ENCODE results near the gene SSB. TPM values are rescaled to one million over a fixed set of nuclear protein-coding genes. Genes with fewer than 3 reads are reported as not detected.
A peak's percentile ranks its signal among the peaks of the same experiment; 100 is the strongest.

The SSB gene
- total and polyA plus RNA-seq, 2 of the 13 experiments (the other 11 are each of a cell fraction or from before 2014, with no cell fraction given): 109 to 208 TPM

GRCh38 chr2:169823996-169824372 lies 25.3 kb downstream of the SSB start (continued):
- TF ChIP-seq, protein P1, sequence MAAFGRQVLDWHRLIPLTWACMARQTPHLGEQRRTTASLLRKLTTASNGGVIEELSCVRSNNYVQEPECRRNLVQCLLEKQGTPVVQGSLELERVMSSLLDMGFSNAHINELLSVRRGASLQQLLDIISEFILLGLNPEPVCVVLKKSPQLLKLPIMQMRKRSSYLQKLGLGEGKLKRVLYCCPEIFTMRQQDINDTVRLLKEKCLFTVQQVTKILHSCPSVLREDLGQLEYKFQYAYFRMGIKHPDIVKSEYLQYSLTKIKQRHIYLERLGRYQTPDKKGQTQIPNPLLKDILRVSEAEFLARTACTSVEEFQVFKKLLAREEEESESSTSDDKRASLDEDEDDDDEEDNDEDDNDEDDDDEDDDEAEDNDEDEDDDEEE (CRISPR knock-in tag; IDR thresholded peaks at IDR 0.05): 0 out of 2 replicates have a peak, but pooled peaks have one; percentile 9

DNA sequence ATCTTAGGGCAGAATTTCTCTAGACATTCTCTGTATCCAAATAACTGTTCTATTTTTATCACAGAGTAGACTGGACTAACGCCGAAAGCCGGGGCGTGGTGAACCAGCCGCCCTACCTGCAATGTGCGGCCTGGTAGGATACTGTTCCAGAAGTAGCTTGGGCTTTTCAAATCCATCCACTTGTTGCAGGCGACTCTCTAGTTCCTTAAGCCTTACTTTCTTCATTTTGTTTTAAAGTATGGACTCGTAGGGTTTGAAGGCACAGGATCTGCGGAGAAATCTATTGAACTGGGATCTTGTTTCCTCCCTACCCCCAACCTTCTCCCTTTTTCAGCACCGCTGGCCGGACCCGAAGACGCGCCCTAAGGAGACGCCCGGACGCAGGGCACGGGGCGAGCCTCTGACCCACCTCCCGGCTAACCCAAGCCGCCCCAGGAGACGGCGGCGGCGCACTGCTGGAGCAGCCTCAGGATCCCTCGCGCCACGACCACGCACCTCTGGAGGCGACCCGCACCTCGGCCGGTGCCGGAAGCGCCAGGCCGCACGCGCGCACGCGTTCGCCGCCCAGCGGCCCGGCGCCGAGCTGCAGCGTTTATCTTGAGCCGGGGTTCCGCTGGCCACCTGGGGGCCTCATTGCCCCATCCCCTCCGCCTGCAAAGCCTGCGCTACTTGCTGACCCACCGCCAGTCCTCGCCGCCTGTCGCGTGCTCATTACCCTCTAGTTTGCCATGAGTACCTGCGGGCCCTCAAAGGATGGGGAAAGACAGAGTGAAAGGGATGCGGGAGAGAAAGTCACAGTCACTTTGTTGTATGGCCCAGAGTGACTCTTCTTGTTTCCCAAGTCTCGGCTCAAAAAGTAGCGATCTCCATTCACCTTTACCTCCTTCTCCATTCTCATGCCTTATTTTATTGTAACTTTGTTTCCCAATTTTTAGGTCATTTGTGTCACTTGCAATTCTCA lies 26.0 kb downstream of the SSB start, which contains the start of gene METTL5:
Gene METTL5 (minus strand): TSS at position 533 of the 961 bp plus-strand sequence. CDS start 308 bp downstream, at position 225.
- POLR2A ChIA-PET: interaction anchor here (0.6 to 1.6 kb wide), 3 partner anchors 12 to 26 kb away, joined by 3 to 9 read pairs (median 7); partner anchors contain the start of gene SSB
- WGBS (ENCODE audit: low lambda C conversion rate): 3% methylated on average over 34 of the region's 61 CpGs
- Histone ChIP-seq H3K4me2 (ENCODE audit: low read depth, low read length) (peak within 1 kb of the TSS; percentile 94), H3K4me3 (replicated peaks in 1 of 3; ENCODE audit: insufficient read depth in 1 of 3, low read depth in 2 of 3, low read length in 3 of 3) (peak within 1 kb of the TSS; percentile 86 to 97 (median 88)), H3K79me2 (ENCODE audit: insufficient read depth, low read length) (peaks cover 52% of the 10 kb centered on the region), H4K20me1 (ENCODE audit: insufficient read depth, low read length) (peaks cover 15% of the 10 kb centered on the region), H3K9me3 (ENCODE audit: low read length) (no peaks in the 10 kb centered on the region), H3K4me1 (ENCODE audit: insufficient read depth, low read length) (peaks cover 58% of the 10 kb centered on the region), H3K9ac (ENCODE audit: insufficient read depth, low read depth, low read length) (peak within 1 kb of the TSS; percentile 88), H2AFZ (ENCODE audit: low read length) (peak within 1 kb of the TSS; percentile 73), H3K27me3 (ENCODE audit: control insufficient read depth in 1 of 2, insufficient read depth in 2 of 2, low read length in 2 of 2) (no peaks in the 10 kb centered on the region; a peak in 1 of 5 replicates), H3K36me3 (replicated peaks in 1 of 2; ENCODE audit: control insufficient read depth in 1 of 2, insufficient read depth in 2 of 2, low read length in 2 of 2) (peaks cover 3 to 10% of the 10 kb centered on the region in 2 experiments; a peak in 2 of 5 replicates), H3K27ac (ENCODE audit: extremely low read length, insufficient read depth, low read length) (peak within 1 kb of the TSS; percentile 69)
- CTCF ChIA-PET (ENCODE audit: low intra/inter-chr PET ratio, low total read pairs): interaction anchor here (1.2 to 2.2 kb wide), 4 partner anchors 9 to 373 kb away, joined by 3 to 21 read pairs (median 10); no protein-coding TSS in a partner anchor
- DNase-seq (ENCODE audit: low spot score) (peak; percentile 82), ATAC-seq (peak; percentile 80), FAIRE-seq (no peak)
- BruUV-seq (replicated peaks): no TSS peak
- in situ Hi-C loops (cut with HindIII; ENCODE audit: extremely low pct_ligation_motif_present, low pct_unique_long_range_greater_than_20kb): no loop called here
- intact Hi-C loops (cut with micrococcal nuclease; ENCODE audit: unreplicated experiment): loop anchor here (2.0 kb wide), 1 partner anchor 104 kb away; no protein-coding TSS in a partner anchor
- TF ChIP-seq SMAD9 (CRISPR knock-in tag; IDR thresholded peaks at IDR 0.05): 0 out of 2 replicates have a peak, but pooled peaks have one; percentile 83
- TF ChIP-seq DMTF1 (CRISPR knock-in tag; IDR thresholded peaks at IDR 0.05): 0 out of 2 replicates have a peak, but pooled peaks have one; percentile 86
- TF ChIP-seq, protein P2, sequence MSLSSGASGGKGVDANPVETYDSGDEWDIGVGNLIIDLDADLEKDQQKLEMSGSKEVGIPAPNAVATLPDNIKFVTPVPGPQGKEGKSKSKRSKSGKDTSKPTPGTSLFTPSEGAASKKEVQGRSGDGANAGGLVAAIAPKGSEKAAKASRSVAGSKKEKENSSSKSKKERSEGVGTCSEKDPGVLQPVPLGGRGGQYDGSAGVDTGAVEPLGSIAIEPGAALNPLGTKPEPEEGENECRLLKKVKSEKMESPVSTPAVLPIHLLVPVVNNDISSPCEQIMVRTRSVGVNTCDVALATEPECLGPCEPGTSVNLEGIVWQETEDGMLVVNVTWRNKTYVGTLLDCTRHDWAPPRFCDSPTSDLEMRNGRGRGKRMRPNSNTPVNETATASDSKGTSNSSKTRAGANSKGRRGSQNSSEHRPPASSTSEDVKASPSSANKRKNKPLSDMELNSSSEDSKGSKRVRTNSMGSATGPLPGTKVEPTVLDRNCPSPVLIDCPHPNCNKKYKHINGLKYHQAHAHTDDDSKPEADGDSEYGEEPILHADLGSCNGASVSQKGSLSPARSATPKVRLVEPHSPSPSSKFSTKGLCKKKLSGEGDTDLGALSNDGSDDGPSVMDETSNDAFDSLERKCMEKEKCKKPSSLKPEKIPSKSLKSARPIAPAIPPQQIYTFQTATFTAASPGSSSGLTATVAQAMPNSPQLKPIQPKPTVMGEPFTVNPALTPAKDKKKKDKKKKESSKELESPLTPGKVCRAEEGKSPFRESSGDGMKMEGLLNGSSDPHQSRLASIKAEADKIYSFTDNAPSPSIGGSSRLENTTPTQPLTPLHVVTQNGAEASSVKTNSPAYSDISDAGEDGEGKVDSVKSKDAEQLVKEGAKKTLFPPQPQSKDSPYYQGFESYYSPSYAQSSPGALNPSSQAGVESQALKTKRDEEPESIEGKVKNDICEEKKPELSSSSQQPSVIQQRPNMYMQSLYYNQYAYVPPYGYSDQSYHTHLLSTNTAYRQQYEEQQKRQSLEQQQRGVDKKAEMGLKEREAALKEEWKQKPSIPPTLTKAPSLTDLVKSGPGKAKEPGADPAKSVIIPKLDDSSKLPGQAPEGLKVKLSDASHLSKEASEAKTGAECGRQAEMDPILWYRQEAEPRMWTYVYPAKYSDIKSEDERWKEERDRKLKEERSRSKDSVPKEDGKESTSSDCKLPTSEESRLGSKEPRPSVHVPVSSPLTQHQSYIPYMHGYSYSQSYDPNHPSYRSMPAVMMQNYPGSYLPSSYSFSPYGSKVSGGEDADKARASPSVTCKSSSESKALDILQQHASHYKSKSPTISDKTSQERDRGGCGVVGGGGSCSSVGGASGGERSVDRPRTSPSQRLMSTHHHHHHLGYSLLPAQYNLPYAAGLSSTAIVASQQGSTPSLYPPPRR (CRISPR knock-in tag; IDR thresholded peaks at IDR 0.05; ENCODE audit: borderline replicate concordance): peak; percentile 63; the same call in 1 of the 2 replicates
- peak; percentile 75; the same call in 1 of the 2 replicates for TF ChIP-seq ZNF605 (CRISPR knock-in tag; IDR thresholded peaks at IDR 0.05)
- peak; percentile 99 for TF ChIP-seq EED (CRISPR knock-in tag; IDR thresholded peaks at IDR 0.05)
- TF ChIP-seq, protein P3, sequence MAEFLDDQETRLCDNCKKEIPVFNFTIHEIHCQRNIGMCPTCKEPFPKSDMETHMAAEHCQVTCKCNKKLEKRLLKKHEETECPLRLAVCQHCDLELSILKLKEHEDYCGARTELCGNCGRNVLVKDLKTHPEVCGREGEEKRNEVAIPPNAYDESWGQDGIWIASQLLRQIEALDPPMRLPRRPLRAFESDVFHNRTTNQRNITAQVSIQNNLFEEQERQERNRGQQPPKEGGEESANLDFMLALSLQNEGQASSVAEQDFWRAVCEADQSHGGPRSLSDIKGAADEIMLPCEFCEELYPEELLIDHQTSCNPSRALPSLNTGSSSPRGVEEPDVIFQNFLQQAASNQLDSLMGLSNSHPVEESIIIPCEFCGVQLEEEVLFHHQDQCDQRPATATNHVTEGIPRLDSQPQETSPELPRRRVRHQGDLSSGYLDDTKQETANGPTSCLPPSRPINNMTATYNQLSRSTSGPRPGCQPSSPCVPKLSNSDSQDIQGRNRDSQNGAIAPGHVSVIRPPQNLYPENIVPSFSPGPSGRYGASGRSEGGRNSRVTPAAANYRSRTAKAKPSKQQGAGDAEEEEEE (CRISPR knock-in tag; IDR thresholded peaks at IDR 0.05; ENCODE audit: borderline replicate concordance): no peak

All from HepG2 (cell line).